ENCODE data around the gene MADD.

GRCh38 chr11:47248664-47249377 lies 21.1 kb upstream of the MADD start, which contains the start of gene ACP2:
- TF ChIP-seq CTCF (IDR thresholded peaks at IDR 0.05; ENCODE audit: borderline replicate concordance, extremely low read depth, low read length, poor library complexity, severe bottlenecking) (peak; percentile 53), EZH2 (IDR thresholded peaks at IDR 0.05; ENCODE audit: borderline replicate concordance, low read depth, low read length, severe bottlenecking) (no peak)

All from DND-41 (cell line).